H1 (cell line): ENCODE results near the gene INHBC. TPM values are rescaled to one million over a fixed set of nuclear protein-coding genes. Genes with fewer than 3 reads are reported as not detected.

Experiments
- CHD7 ChIP-seq: fragments of 300-600 bp; sonication (generic); IDR thresholded peaks from 2 replicates; pipeline ENCODE4 v1.7.1; 2012; ENCODE audit warnings: low read length, moderate library complexity, mild to moderate bottlenecking, inconsistent platforms; ENCODE audit not compliant: insufficient replicate concordance
- GABPA ChIP-seq: IDR thresholded peaks from 2 replicates; pipeline ENCODE4 v1.6.1; 2011; ENCODE audit warnings: mild to moderate bottlenecking, low read length, moderate library complexity, borderline replicate concordance; ENCODE audit not compliant: insufficient read depth
- HDAC6 ChIP-seq: IDR thresholded peaks from one replicate; pipeline ENCODE4 v1.7.1; 2012; ENCODE audit warnings: low read depth, mild to moderate bottlenecking, inconsistent platforms, low read length, moderate library complexity
- JUN ChIP-seq: IDR thresholded peaks from 2 replicates; pipeline ENCODE4 v1.6.1; 2011; ENCODE audit warnings: low read depth, mild to moderate bottlenecking, improper control_type of control experiment, low read length
- POLR2A ChIP-seq, 2 experiments: IDR thresholded peaks; 1 replicate in 1 of 2; 2 replicates in 1 of 2; pipeline ENCODE4 v1.6.1; 2011; ENCODE audit warnings: low read depth in 2 of 2, low read length in 2 of 2, mild to moderate bottlenecking in 2 of 2; ENCODE audit errors: control extremely low read depth in 1 of 2
- SAP30 ChIP-seq: fragments of 300-600 bp; sonication (generic); IDR thresholded peaks from 2 replicates; pipeline ENCODE4 v1.7.1; 2012; ENCODE audit warnings: low read length, moderate library complexity, mild to moderate bottlenecking, inconsistent platforms; ENCODE audit not compliant: insufficient read depth, insufficient replicate concordance
- SIN3A ChIP-seq, 2 experiments: IDR thresholded peaks in 1 of 2; conservative IDR thresholded peaks in 1 of 2; 2 replicates each; pipeline ENCODE4 v1.6.1; 2011 to 2012; ENCODE audit warnings: low read length in 2 of 2, improper control_type of control experiment in 1 of 2, low read depth in 1 of 2, mild to moderate bottlenecking in 1 of 2
- TAF7 ChIP-seq: optimal IDR thresholded peaks from 2 replicates; pipeline ENCODE3; 2011; ENCODE audit warnings: low read depth, mild to moderate bottlenecking, inconsistent platforms, low read length, moderate library complexity, borderline replicate concordance
- YY1 ChIP-seq: IDR thresholded peaks from 2 replicates; pipeline ENCODE4 v1.6.1; 2011; ENCODE audit warnings: low read depth, mild to moderate bottlenecking, low read length
- polyA plus RNA-seq, 7 experiments: library from polyadenylated mRNA; depleted of rRNA in 3 of 7; stranded (reverse) in 5 of 7; unstranded in 2 of 7; fragments of >200 nt in 5 of 7; fragments of 200-250 nt in 2 of 7; gene quantifications; 1 replicate in 5 of 7; 2 replicates in 1 of 7; 4 replicates in 1 of 7; pipeline versions ENCODE4 v1.2.1 to v1.2.3, GENCODE V29; 2011 to 2013; ENCODE audit warnings: missing spikeins in 2 of 7, mixed read lengths in 2 of 7
- total RNA-seq: library from RNA; stranded (reverse); fragmentation: NEBNext Ultra II Directional; extraction: Animal tissue kit (Norgen Biotek cat#: 25700); gene quantifications from 2 replicates; pipeline ENCODE4 v1.2.1, GENCODE V29; 2021

The INHBC gene
- total and polyA plus RNA-seq, 2 of the 8 experiments (the other 6 are each of a cell fraction or from before 2014, with no cell fraction given) = 0.15 TPM; not detected in 1

GRCh38 chr12:57487597-57488401 lies 53.2 kb downstream of the INHBC start, which contains the start of gene MARS1 (continued):
- TF ChIP-seq TAF7 (peak; percentile 68), POLR2A (IDR thresholded peaks at IDR 0.05; ENCODE audit: control extremely low read depth in 1 of 2, low read depth in 2 of 2, low read length in 2 of 2) (peak; percentile 77 to 97), GABPA (peak; percentile 69; the same call in 1 of the 2 replicates), HDAC6 (no peak), CHD7 (no peak), SAP30 (no peak), SIN3A (conservative IDR thresholded peaks at IDR 0.05 in 1 of 2, IDR thresholded peaks at IDR 0.05 in 1 of 2; ENCODE audit: low read depth in 1 of 2, low read length in 2 of 2) (peak in 1 of 2 experiments; percentile 85; a peak in 1 of 4 replicates), JUN (no peak), YY1 (peak; percentile 80; the same call in 1 of the 2 replicates)
